ENCODE data around the gene MMUT.
A peak's percentile ranks its signal among the peaks of the same experiment; 100 is the strongest.
"Not testable (repeated sequence)": the region's sequence is repeated elsewhere in the genome, so short reads cannot be mapped to it uniquely, and the experiment has no call there.

The MMUT gene

DNA sequence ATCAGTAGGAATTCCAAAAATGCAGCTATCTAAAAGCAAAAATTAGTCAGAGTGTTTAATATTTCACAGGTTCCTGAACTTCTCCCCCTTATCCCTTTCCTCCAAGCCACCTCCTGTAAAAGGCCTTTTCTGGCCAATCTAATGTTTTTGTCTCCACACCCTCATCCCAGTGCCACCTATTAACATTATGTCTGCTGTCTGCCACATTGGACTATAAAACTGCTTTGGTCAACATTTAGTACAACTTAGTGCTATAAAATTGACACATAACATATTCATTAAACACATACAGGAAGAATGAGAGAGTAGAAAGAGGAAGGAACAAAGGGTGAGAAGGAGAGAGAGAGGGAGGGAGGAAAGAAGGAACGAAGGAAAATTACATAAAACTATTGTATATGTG is 47.7 kb downstream of the MMUT start:
- no peak for DNase-seq

DNA sequence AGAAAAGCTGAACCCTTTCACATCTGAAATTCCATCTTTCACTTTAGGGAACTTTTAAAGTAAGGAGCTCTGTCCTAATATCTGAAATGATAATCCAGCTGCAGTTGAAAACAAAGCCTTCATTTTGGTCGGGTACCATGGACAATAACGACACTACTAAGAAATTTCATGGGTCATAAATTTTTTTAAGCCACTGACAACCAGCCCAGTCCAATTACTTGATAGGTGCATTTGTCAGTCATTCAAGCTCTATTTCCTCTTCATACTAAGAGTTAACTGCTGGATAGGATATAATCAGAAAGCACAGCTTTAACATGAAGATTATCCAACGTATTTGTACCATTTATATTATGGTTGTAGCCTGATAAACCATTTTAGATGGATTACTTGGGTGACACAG is 52.5 kb downstream of the MMUT start:
- DNase-seq, result no peak

- DNase-seq, result peak; percentile 58
These were observed 53.0 kb downstream of the MMUT start for GRCh38 chr6:49409951-49410542.

DNA sequence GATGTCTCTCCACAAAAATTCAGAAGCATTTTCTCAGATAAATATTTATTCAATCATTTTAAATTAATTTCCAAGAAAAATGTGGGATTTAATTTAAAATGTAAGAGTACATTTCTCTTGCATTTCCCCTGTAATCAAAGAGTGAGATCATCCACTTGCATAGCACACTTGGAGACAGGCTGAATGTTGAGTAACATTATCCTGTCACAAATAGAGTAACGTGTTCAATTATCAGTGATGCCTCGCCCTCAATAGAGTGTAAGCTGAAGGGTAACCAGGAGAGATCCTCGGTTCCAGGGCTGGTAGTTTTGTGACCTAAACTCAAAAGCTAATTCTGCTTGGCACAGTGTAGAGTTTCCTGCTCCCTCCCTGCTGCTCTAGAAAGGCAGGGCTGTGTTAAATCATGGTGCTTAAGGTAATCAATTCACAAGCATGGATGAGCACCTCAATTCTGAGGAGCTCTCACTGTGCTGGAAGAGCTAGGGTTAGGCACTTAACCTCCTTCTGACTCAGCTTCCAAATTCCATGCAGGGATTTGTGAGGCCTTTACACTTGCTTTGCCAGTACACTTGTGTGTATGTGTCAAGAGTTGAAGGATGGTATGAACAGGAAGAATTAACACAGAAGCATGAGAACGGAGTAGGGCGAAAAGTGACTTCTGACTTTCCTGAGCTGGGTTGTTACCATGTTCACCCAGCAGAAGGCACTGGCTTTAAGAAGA is 56.6 kb downstream of the MMUT start:
- no peak for DNase-seq

DNA sequence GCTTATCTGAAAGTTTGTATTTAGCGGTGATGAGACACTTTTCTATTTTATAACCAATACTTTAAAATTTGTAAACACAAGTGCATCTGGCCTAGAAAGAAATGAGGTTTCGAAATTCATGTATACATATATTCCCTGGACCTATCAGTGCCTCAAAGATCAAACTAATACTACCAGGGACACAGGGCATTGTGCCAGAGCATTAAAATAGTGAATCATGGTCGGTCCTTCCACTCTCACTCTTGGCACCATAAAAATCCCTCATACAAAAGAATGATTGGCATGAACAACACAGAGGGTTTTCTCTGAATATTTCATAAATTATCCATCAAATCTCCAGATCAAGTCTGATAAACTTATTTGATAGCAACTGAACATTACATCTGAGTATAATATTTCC is 62.0 kb downstream of the MMUT start:
- DNase-seq, result no peak

GRCh38 chr6:49386667-49387508 is 76.2 kb downstream of the MMUT start:
- not testable (repeated sequence) for DNase-seq

- no peak for DNase-seq
These were observed 78.1 kb downstream of the MMUT start for GRCh38 chr6:49384904-49385303.
